ENCODE measurements around the gene STARD5.

The STARD5 gene

GRCh38 chr15:81271761-81272644 is 51.9 kb downstream of the STARD5 start:
- no peak for DNase-seq

- peak; percentile 25 for DNase-seq
Observed at GRCh38 chr15:81270781-81271491, 53.0 kb downstream of the STARD5 start.

GRCh38 chr15:81270188-81270587 is 53.8 kb downstream of the STARD5 start:
- no peak for DNase-seq

DNA sequence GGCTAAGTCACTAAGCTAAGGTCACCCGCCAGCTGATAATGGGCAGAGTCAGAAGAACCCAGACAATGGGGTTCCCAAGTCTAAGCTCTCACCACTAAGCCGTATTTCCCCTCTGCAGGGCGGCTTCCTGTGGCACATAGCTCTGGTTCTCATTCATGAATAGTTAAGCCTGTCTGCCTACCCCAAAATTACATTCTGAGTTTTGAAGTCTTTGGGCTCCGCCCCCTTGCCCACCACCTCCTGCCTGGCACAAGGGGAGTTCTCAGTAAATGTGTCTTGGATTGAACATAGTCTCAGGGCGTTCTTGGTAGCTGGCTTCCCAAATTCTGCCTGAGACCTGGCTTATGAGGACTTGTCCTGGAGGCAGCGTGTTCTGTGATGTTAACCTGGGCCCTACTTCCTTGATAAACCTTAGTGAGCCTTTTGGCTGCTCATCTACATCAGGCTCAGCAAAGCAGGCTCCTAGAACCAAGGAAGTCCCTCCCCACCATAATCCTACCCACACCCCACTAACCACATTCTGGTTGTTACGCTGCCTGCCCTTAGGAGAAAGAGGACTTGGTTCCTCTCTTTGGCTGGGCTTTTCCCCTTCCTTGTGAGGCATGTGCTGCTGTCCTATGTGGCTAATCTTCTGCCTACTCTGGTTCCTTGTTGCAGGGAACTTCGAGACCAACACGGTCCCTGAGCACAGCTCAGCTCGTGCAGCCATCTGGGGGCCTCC is 54.9 kb downstream of the STARD5 start:
- no peak for DNase-seq

GRCh38 chr15:81268340-81268739 is 55.6 kb downstream of the STARD5 start:
- no peak for DNase-seq

DNA sequence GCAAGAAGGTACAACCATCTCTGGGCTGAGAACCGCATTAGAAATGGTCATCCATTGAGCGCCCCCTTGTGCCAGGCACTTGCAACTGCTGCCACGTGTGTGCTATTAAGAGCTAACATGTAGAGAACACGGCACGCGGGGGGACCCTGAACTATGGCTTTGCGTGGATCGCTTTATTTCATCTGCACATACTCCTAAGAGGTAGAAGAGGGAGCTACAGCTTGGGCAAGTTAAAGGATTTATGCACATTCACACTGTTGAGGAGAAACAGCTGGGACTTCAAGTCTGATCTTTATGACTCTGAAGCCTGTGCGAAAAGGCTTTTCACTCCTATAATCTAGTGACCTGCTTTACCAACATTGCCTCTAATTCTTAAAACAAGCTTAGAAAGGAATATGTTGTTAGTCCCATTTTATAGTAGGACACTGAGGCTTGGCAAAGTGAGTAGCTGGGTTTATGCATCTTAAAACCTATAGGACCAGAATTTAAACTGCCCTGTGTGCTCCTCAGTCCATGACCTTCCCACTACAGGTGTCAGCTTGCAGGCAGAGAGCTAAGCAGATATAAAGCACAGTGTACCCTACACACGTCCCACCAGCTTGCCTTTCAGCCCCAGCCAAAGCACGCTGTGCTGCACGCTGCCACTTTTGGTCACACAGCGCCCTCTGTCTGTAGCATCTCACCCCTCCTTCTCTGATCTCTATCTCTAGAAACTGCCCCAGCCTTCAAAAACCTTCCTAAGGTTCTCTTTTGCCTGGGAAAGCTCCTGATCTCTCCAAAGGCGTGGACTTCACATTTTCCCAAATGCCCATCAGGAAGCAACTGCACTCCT is 57.8 kb downstream of the STARD5 start:
- peak; percentile 89 for DNase-seq

DNA sequence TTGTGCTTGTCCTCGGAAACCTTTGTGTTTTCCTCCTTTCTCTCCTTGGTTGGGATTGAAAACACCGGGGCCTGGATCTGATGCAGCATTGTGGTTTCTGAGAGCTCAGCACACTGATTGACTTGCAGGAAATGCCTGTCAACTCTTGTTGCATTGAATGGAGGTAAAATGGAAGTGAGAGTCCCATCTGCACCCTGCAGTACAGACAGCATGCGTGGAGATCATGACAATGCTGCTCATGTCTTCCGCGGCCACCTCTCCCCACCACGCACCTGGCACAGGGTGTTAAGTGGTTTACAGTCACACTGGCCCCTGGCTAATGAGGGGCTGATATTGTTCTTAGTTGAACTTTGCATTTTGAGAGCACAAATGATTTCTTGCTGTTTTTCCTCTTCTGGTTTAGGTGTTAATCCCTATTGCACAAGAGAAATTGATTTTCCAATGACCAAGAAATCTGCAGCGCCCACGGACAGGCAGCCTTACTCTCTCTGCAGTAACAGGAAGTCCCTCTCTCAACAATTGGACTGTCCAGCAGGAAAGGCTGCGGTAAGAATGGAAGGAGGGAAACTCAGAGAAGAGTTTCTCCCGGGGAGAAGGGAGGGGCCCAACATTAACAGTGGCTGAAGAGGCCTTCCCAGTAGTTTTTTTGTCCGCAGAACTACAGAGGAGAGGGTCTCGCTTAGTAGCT is 58.5 kb downstream of the STARD5 start:
- no peak for DNase-seq

DNA sequence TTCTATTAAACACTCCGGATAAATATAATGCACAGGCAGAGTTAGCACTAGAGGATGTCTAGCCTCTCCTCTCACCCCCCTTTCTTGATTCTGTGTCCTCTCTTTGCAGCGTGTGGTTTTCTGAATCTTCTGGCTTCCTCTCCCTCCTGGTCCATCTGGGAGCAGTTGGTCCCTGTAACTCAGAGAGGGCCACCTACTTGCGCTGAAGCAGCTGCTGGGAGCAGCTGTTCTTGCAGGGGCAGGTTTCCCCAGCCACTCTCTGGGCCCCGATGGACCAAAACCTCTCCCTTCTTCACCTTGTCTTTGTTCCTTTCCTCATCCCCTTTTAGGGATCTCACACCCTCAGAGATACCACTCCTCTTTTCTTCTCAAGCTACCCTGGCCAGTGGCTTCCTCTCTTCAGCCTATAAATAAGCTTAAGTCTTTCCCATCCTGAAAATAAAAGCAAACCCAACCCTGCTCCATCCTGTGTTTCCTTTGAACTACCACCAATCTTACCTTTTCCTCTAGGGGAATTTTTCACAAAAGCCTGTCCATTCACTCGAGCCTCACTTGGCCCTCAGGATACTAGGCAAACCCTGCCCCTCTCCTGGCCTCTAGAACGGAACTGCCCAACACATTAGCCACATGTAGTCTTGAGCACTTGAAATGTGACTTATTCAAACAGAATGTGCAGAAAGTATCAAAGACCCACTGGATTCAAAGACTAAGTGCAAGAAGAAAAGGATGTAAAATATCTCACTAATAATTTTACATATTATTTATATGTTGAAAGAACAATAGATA is 59.7 kb downstream of the STARD5 start:
- DNase-seq: no peak

- DNase-seq: no peak
Observed at GRCh38 chr15:81263477-81263876, 60.5 kb downstream of the STARD5 start.

DNA sequence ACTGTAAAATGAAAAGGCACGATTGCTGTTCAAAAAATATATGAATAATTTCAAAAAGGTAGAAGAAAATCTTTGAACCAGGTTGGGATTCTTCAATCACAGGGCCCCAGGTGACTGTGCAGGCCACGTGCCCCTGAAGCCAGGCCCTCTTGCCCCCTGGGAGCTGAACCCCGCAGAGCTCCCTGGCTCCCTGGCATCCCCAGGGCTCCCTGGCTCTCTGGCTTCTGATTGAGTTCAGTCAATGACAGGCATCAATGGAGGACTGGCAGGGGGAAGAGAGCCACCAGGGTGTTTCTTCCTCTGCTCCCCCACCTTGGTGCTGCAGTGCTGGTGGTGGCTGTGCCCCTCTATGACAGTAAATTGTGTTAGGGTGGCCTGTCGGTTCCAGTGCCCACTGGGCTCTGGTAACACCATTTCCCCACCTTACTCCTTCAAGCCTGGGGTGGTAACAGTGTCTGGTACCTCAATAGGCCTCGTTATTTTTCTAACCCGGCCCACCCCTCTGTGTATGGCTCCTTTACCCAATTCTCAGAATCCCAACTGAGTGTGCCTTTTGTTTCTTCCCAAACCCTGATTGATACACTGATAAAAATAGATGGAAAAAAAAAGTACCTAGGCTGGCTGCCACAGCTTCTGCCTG is 62.6 kb downstream of the STARD5 start:
- DNase-seq: no peak

GRCh38 chr15:81259760-81260298 is 64.1 kb downstream of the STARD5 start:
- DNase-seq: no peak

Data from activated CD4-positive, alpha-beta T cell treated with anti-CD3 and anti-CD28 coated beads, Interleukin-2, amount 50 U/mL, for 16 hours (primary cell).